Nephron (organoid): Measurements from ENCODE around the gene CNTF.

Experiments
- H3K27ac Mint-ChIP-seq, 3 experiments: 2 replicates each; pipeline ENCODE4 v1.8.0; 2020; ENCODE audit warnings: mixed read lengths in 3 of 3, mild to moderate bottlenecking in 2 of 3, moderate library complexity in 1 of 3
- H3K27me3 Mint-ChIP-seq: 2 replicates; pipeline ENCODE4 v1.8.0; 2021; ENCODE audit warnings: low read depth, mild to moderate bottlenecking, moderate library complexity, mixed read lengths
- H3K36me3 Mint-ChIP-seq: 2 replicates; pipeline ENCODE4 v1.8.0; 2020; ENCODE audit warnings: low read depth, mixed read lengths
- H3K4me1 Mint-ChIP-seq: 2 replicates; pipeline ENCODE4 v1.8.0; 2020; ENCODE audit warnings: mixed read lengths
- H3K4me3 Mint-ChIP-seq, 3 experiments: 2 replicates each; pipeline ENCODE4 v1.8.0; 2020; ENCODE audit warnings: mild to moderate bottlenecking in 3 of 3, mixed read lengths in 3 of 3, moderate library complexity in 2 of 3
- H3K9me3 Mint-ChIP-seq: 2 replicates; pipeline ENCODE4 v1.8.0; 2020; ENCODE audit warnings: mixed read lengths
- TF ChIP-seq, protein P1 (sequence below), 3 experiments: fragments of 200-600 bp; sonication (generic); IDR thresholded peaks; one replicate each; pipeline ENCODE4 v1.5.0; 2021; ENCODE audit warnings: antibody characterized with exemption in 3 of 3; ENCODE audit not compliant: unreplicated experiment in 3 of 3

The CNTF gene

DNA sequence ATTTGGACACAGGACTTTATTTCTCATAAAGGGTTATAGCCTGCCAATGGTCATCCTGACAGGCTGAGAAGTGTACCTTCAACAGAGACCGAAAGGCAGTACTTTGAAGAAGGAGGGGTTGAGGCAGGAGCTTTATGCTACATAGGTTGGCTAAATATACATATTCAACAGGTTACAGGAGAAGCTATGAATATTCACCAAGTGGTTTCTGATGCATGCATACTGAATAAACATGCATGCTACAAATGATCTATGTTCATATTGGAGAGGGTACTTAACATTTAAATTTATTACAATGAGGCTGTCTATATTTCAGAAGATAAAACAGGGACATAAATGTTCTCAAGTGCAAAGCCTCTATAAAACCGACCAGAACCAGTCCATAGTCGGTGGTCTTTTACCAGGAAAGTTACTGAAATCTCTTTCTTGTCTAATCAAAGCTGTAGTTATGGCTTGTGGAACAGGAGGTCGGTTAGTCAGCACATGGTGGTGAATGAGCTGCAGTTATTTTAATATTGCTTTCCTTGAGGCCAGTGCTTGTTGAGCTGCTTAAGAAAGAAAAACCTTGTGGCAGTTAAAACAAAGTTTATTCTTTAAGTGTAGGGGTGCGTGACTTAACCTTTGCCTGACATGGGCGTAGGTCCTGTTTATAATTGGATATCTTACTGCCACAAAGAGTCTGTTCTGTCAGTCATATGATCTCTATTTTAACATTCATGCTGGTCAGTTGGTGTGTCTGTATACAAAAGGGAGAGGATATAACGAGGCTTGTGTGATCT, 19.5 kb downstream of the CNTF start:
- Mint-ChIP-seq H3K9me3 (peaks cover 10% of the 10 kb centered on the region), H3K4me1 (peaks cover 6% of the 10 kb centered on the region), H3K27ac (peak overlapping the region in 1 of 3 experiments; percentile 79), H3K4me3 (no peak overlapping the region), H3K27me3 (peaks cover 4% of the 10 kb centered on the region), H3K36me3 (no peaks in the 10 kb centered on the region)
- TF ChIP-seq, protein P1, sequence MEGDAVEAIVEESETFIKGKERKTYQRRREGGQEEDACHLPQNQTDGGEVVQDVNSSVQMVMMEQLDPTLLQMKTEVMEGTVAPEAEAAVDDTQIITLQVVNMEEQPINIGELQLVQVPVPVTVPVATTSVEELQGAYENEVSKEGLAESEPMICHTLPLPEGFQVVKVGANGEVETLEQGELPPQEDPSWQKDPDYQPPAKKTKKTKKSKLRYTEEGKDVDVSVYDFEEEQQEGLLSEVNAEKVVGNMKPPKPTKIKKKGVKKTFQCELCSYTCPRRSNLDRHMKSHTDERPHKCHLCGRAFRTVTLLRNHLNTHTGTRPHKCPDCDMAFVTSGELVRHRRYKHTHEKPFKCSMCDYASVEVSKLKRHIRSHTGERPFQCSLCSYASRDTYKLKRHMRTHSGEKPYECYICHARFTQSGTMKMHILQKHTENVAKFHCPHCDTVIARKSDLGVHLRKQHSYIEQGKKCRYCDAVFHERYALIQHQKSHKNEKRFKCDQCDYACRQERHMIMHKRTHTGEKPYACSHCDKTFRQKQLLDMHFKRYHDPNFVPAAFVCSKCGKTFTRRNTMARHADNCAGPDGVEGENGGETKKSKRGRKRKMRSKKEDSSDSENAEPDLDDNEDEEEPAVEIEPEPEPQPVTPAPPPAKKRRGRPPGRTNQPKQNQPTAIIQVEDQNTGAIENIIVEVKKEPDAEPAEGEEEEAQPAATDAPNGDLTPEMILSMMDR (IDR thresholded peaks at IDR 0.05; ENCODE audit: unreplicated experiment in 3 of 3): no peak

DNA sequence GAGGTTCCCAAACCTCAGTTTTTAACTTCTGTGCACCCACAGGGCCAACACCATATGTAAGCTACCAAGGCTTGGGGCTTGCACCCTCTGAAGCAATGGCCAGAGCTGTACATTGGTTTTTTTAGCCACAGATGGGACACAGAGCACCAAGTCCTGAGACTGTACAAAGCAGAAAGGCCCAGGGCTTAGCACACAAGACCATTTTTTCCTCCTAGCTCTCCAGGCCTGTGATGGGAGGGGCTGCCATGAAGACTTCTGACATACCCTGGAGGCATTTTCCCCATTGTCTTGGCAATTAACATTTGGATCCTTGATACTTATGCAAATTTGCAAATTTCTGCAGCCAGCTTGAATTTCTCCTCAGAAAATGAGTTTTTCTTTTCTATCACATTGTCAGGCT, 23.4 kb downstream of the CNTF start:
- Mint-ChIP-seq H3K27me3 (peaks cover 4% of the 10 kb centered on the region), H3K4me3 (no peak overlapping the region), H3K9me3 (peaks cover 10% of the 10 kb centered on the region), H3K4me1 (peaks cover 6% of the 10 kb centered on the region), H3K36me3 (no peaks in the 10 kb centered on the region), H3K27ac (no peak overlapping the region)
- TF ChIP-seq, protein P1 (IDR thresholded peaks at IDR 0.05; ENCODE audit: unreplicated experiment in 3 of 3): no peak

DNA sequence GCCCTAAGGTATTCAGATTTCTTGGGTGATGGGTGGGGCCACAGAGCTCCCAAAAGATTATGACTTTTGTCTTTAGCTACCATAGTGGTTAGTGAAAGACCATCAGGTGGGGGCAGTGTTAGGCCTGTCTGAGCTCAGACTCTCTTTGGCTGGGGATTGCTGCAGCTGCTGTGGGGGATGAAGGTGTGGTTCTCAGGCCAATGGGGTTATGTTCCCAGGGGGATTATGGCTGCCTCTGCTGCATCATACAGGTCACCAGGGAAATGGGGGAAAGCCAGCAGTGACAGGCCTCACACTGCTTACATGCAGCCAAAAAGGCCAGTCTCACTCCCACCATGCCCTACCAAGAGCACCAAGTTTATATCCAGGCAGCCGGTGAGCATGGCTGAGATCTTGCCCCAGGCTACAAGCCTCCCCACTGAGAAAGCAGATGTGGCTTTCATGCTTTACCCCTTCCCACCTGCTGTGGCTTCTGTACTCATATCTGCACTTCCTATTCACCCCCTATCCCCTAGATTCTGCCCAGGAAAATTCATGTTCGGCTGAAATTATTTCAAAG, 24.8 kb downstream of the CNTF start:
- Mint-ChIP-seq H3K4me1 (no peaks in the 10 kb centered on the region), H3K36me3 (no peaks in the 10 kb centered on the region), H3K27ac (no peak overlapping the region), H3K9me3 (peaks cover 10% of the 10 kb centered on the region), H3K4me3 (no peak overlapping the region), H3K27me3 (peaks cover 4% of the 10 kb centered on the region)
- TF ChIP-seq, protein P1 (IDR thresholded peaks at IDR 0.05; ENCODE audit: unreplicated experiment in 3 of 3): no peak

DNA sequence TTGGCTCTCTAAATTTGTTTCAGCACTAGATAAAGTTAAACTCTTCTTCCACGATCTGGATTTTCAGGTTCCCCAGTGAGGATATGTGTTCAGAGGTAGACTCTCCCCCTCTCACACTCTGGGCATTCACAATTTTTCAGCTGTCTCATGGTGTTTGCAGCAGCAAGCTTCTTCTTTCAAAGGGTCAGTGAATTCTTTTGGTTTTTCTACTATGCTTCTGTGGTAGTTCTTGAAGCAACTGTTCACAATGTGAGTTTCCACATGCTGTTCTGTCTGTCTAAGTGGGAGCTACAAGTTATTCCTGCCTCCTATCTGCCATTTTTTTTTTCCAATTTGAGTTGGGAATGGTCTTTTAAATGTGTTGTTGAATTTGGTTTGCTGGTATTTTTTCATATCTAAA, 25.4 kb downstream of the CNTF start:
- Mint-ChIP-seq H3K4me3 (no peak overlapping the region), H3K27me3 (peaks cover 4% of the 10 kb centered on the region), H3K36me3 (no peaks in the 10 kb centered on the region), H3K27ac (no peak overlapping the region), H3K4me1 (no peaks in the 10 kb centered on the region), H3K9me3 (peaks cover 10% of the 10 kb centered on the region)
- TF ChIP-seq, protein P1 (IDR thresholded peaks at IDR 0.05; ENCODE audit: unreplicated experiment in 3 of 3): no peak

DNA sequence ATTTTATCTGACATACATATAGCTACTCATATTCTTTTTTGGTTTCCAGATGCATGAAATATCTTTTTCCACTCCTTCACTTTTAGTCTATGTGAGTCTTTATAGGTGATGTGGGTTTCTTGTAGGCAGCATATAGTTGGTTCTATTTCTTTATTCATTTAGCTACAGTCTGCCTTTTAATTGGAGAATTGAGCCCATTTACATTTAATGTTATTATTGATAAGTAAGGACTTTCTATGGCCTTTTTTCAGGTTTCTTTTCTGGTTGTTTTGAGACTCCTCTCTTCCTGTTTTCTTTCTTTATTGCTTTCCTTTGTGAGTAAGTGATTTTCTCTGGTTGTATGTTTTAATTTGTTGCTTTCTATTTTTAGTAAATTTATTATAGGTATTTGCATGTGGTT, 27.2 kb downstream of the CNTF start:
- peaks cover 10% of the 10 kb centered on the region for H3K9me3 Mint-ChIP-seq
- TF ChIP-seq, protein P1 (IDR thresholded peaks at IDR 0.05; ENCODE audit: unreplicated experiment in 3 of 3): no peak
- no peaks in the 10 kb centered on the region for H3K4me1 Mint-ChIP-seq
- no peak overlapping the region for H3K4me3 Mint-ChIP-seq
- no peak overlapping the region for H3K27ac Mint-ChIP-seq
- peaks cover 4% of the 10 kb centered on the region for H3K27me3 Mint-ChIP-seq
- no peaks in the 10 kb centered on the region for H3K36me3 Mint-ChIP-seq

DNA sequence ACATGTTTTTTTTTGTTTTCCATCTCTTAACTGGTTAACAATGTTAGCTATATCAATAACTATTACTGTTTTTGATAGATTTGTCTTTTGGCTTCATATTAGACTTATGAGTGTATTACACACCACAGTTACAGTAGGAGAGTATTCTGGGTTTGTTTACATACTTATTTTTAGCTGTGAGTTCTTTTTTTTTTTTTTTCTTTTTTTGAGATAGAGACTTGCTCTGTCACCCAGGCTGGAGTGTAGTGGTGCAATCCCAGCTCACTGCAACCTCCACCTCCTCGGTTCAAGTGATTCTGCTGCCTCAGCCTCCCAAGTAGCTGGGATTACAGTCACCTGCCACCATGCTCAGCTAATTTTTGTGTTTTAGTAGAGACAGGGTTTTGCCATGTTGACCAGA, 28.0 kb downstream of the CNTF start:
- Mint-ChIP-seq H3K27me3 (peaks cover 4% of the 10 kb centered on the region), H3K27ac (no peak overlapping the region), H3K36me3 (no peaks in the 10 kb centered on the region), H3K4me1 (no peaks in the 10 kb centered on the region), H3K4me3 (no peak overlapping the region), H3K9me3 (peaks cover 7% of the 10 kb centered on the region)
- TF ChIP-seq, protein P1 (IDR thresholded peaks at IDR 0.05; ENCODE audit: unreplicated experiment in 3 of 3): no peak
